GM04504 (cell line): ENCODE data around the gene FHOD3.
A peak's percentile ranks its signal among the peaks of the same experiment; 100 is the strongest.

ENCODE experiments used
- DNase-seq: peaks from one replicate; pipeline ENCODE4 v3.0.0-alpha.2; 2012; ENCODE audit warnings: low read depth

FHOD3 gene

GRCh38 chr18:36382854-36383253 is 85.3 kb downstream of the FHOD3 start:
- no peak for DNase-seq

GRCh38 chr18:36386150-36386920 is 88.8 kb downstream of the FHOD3 start:
- no peak for DNase-seq

GRCh38 chr18:36387310-36387709 is 89.8 kb downstream of the FHOD3 start:
- DNase-seq, result no peak

GRCh38 chr18:36388310-36388709 is 90.8 kb downstream of the FHOD3 start:
- DNase-seq, result no peak

GRCh38 chr18:36389027-36389426 is 91.5 kb downstream of the FHOD3 start:
- no peak for DNase-seq

- no peak for DNase-seq
These were observed 92.5 kb downstream of the FHOD3 start for GRCh38 chr18:36389811-36390581.

- DNase-seq, result no peak
These were observed 94.1 kb downstream of the FHOD3 start for GRCh38 chr18:36391426-36392145.

- no peak for DNase-seq
These were observed 94.9 kb downstream of the FHOD3 start for GRCh38 chr18:36392164-36392978.

- DNase-seq, result no peak
These were observed 95.4 kb downstream of the FHOD3 start for GRCh38 chr18:36392979-36393287.

GRCh38 chr18:36394486-36394885 is 97.0 kb downstream of the FHOD3 start:
- no peak for DNase-seq

- no peak for DNase-seq
These were observed 98.7 kb downstream of the FHOD3 start for GRCh38 chr18:36396190-36396589.

GRCh38 chr18:36397033-36397432 is 99.5 kb downstream of the FHOD3 start:
- no peak for DNase-seq

- DNase-seq, result no peak
These were observed 100.9 kb downstream of the FHOD3 start for GRCh38 chr18:36398419-36398818.

- no peak for DNase-seq
These were observed 101.5 kb downstream of the FHOD3 start for GRCh38 chr18:36399055-36399454.

- no peak for DNase-seq
These were observed 103.9 kb downstream of the FHOD3 start for GRCh38 chr18:36401462-36401861.

GRCh38 chr18:36402765-36403396 is 105.4 kb downstream of the FHOD3 start:
- peak; percentile 59 for DNase-seq

GRCh38 chr18:36403896-36404820 is 106.6 kb downstream of the FHOD3 start:
- no peak for DNase-seq

- no peak for DNase-seq
These were observed 108.1 kb downstream of the FHOD3 start for GRCh38 chr18:36405611-36406010.

- no peak for DNase-seq
These were observed 109.3 kb downstream of the FHOD3 start for GRCh38 chr18:36406805-36407204.

- no peak for DNase-seq
These were observed 111.1 kb downstream of the FHOD3 start for GRCh38 chr18:36408606-36409005.

GRCh38 chr18:36409779-36410178 is 112.3 kb downstream of the FHOD3 start:
- DNase-seq, result no peak
